ENCODE measurements around the gene FAM186B.
A peak's percentile ranks its signal among the peaks of the same experiment; 100 is the strongest.

The FAM186B gene

GRCh38 chr12:49552014-49552413, 53.4 kb downstream of the FAM186B start:
- DNase-seq (ENCODE audit: low read depth): no peak

- no peak for DNase-seq (ENCODE audit: low read depth)
Measured at GRCh38 chr12:49550693-49551252, 54.7 kb downstream of the FAM186B start.

GRCh38 chr12:49549735-49550692, 55.4 kb downstream of the FAM186B start:
- no peak for DNase-seq (ENCODE audit: low read depth)

- no peak for DNase-seq (ENCODE audit: low read depth)
Measured at GRCh38 chr12:49548822-49549648, 56.4 kb downstream of the FAM186B start.

- DNase-seq (ENCODE audit: low read depth): no peak
Measured at GRCh38 chr12:49548481-49548821, 57.0 kb downstream of the FAM186B start.

GRCh38 chr12:49547090-49547690, 58.2 kb downstream of the FAM186B start:
- no peak for DNase-seq (ENCODE audit: low read depth)

- no peak for DNase-seq (ENCODE audit: low read depth)
Measured at GRCh38 chr12:49546481-49546880, 59.0 kb downstream of the FAM186B start.

- DNase-seq (ENCODE audit: low read depth): no peak
Measured at GRCh38 chr12:49545815-49546214, 59.6 kb downstream of the FAM186B start.

GRCh38 chr12:49543914-49544815, 61.3 kb downstream of the FAM186B start:
- DNase-seq (ENCODE audit: low read depth): no peak

- no peak for DNase-seq (ENCODE audit: low read depth)
Measured at GRCh38 chr12:49543221-49543913, 62.1 kb downstream of the FAM186B start.

GRCh38 chr12:49542592-49543160, 62.8 kb downstream of the FAM186B start:
- no peak for DNase-seq (ENCODE audit: low read depth)

GRCh38 chr12:49541911-49542505, 63.4 kb downstream of the FAM186B start:
- no peak for DNase-seq (ENCODE audit: low read depth)

- no peak for DNase-seq (ENCODE audit: low read depth)
Measured at GRCh38 chr12:49541140-49541861, 64.1 kb downstream of the FAM186B start.

- no peak for DNase-seq (ENCODE audit: low read depth)
Measured at GRCh38 chr12:49540229-49541139, 65.0 kb downstream of the FAM186B start.

- no peak for DNase-seq (ENCODE audit: low read depth)
Measured at GRCh38 chr12:49539406-49540228, 65.8 kb downstream of the FAM186B start.

GRCh38 chr12:49538510-49539403, 66.7 kb downstream of the FAM186B start, which contains the start of gene KCNH3:
TSS of gene KCNH3 (plus strand) at chr12:49539030. CDS start at chr12:49539417, 387 bp downstream.
- peak; percentile 80 for DNase-seq (ENCODE audit: low read depth)
